Ectodermal cell (in vitro differentiated cells): ENCODE measurements around the gene LCTL.

Experiments used
- H3K27ac ChIP-seq: 2 replicates; pipeline ENCODE4 v1.7.0; 2013; ENCODE audit warnings: mild to moderate bottlenecking, low read depth, low read length; ENCODE audit not compliant: insufficient read depth, poor library complexity, severe bottlenecking
- H3K27me3 ChIP-seq: 2 replicates; pipeline ENCODE4 v1.7.0; 2013; ENCODE audit warnings: mild to moderate bottlenecking, low read length; ENCODE audit not compliant: insufficient read depth, control insufficient read depth, poor library complexity, severe bottlenecking
- H3K36me3 ChIP-seq: one replicate; pipeline ENCODE4 v1.7.0; 2013; ENCODE audit warnings: low read length; ENCODE audit not compliant: control insufficient read depth, insufficient read depth
- H3K4me1 ChIP-seq: one replicate; pipeline ENCODE4 v1.7.0; 2013; ENCODE audit warnings: low read length; ENCODE audit not compliant: control insufficient read depth, insufficient read depth
- H3K4me3 ChIP-seq: 2 replicates; pipeline ENCODE4 v1.7.0; 2013; ENCODE audit warnings: low read depth, low read length, control low read depth; ENCODE audit not compliant: insufficient read depth
- H3K9me3 ChIP-seq: 2 replicates; pipeline ENCODE4 v1.7.0; 2013; ENCODE audit warnings: mild to moderate bottlenecking, low read length, moderate library complexity; ENCODE audit not compliant: control insufficient read depth
- WGBS, 2 experiments: methylation state at CpG; one replicate each; pipeline ENCODE4 v1.1.7; 2013; ENCODE audit warnings: missing lambda C conversion rate in 2 of 2; 5-methylcytosine and 5-hydroxymethylcytosine counted together

The LCTL gene

GRCh38 chr15:66601521-66601920 lies 35.7 kb upstream of the LCTL start:
- no peak overlapping the region for H3K4me3 ChIP-seq
- WGBS, 2 experiments, result 72 to 73% methylated on average over 2 of the region's 2 CpGs
- no peaks in the 10 kb centered on the region for H3K27me3 ChIP-seq
- no peak overlapping the region for H3K27ac ChIP-seq
- H3K36me3 ChIP-seq, result no peaks in the 10 kb centered on the region
- no peaks in the 10 kb centered on the region for H3K9me3 ChIP-seq
- H3K4me1 ChIP-seq, result no peaks in the 10 kb centered on the region

DNA sequence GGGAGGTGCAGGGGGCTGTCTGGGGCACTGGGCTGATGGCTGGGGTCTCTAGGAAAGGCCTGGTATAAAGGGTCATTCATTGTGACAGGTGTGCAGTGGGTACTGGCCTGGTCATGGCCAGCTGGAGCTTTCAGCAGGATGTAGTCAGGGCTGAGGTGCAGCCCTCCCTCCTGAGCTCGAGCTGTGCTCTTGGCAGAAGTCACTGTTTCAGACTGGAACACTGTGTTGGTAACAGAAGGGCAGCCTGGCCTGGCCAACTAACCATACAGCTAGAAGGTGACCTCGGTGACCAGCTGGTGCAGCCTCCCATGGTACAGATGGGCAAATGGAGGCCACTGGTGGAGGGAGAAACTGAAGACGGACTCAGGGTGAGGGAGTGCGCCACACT lies 34.4 kb upstream of the LCTL start:
- H3K27ac ChIP-seq, result no peak overlapping the region
- 93 to 94% methylated on average over 4 of the region's 4 CpGs for WGBS, 2 experiments
- H3K9me3 ChIP-seq, result no peaks in the 10 kb centered on the region
- no peaks in the 10 kb centered on the region for H3K36me3 ChIP-seq
- H3K4me3 ChIP-seq, result no peak overlapping the region
- H3K27me3 ChIP-seq, result no peaks in the 10 kb centered on the region
- H3K4me1 ChIP-seq, result no peaks in the 10 kb centered on the region

GRCh38 chr15:66599536-66600239 lies 33.9 kb upstream of the LCTL start:
- WGBS, 2 experiments, result 81% methylated on average over 13 of the region's 13 CpGs

DNA sequence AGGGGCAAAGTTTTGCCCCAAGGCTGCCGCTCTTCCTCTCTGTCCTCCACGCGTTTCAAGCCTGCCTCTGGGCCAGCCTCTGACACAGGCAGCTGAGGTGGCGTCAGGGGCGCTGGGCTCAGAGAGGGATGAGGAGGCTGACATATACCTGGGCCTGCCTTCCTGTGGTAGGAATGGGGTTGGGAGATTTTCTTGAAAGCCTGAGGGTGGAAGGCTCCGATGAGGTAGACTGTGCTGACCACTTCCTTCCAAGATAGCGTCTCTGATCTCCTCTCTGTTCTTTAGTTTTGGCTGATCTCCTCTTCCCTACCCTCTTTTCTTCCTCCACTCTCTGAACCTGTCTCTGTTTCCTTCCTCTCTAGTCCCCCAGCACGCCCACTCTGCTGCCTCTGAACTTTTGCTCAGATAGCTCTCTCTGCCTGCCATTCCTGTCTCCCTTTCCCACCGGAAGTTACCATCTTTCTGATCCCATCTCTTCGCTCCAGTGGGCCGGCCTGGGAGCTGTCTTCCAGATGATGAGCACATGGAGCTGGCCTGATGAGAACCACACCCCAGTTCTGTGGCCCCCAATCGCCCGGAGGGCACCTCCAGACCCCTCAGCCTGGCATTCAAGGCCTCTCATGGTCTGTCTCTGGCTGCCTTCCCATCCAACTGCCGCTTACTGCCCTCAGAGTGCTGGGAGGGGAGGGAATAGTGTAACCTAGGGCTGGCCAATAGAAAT lies 32.5 kb upstream of the LCTL start:
- WGBS, 2 experiments, result 88 to 90% methylated on average over 13 of the region's 14 CpGs
- Histone ChIP-seq H3K4me1 (no peaks in the 10 kb centered on the region), H3K27me3 (no peaks in the 10 kb centered on the region), H3K4me3 (no peak overlapping the region), H3K27ac (no peak overlapping the region), H3K9me3 (no peaks in the 10 kb centered on the region), H3K36me3 (no peaks in the 10 kb centered on the region)

More at GRCh38 chr15:66599536-66600239, 33.9 kb upstream of the LCTL start:
- H3K36me3 ChIP-seq, result no peaks in the 10 kb centered on the region
- H3K9me3 ChIP-seq, result no peaks in the 10 kb centered on the region
- no peak overlapping the region for H3K27ac ChIP-seq
- no peak overlapping the region for H3K4me3 ChIP-seq
- no peaks in the 10 kb centered on the region for H3K27me3 ChIP-seq
- no peaks in the 10 kb centered on the region for H3K4me1 ChIP-seq

GRCh38 chr15:66595931-66596545 lies 30.2 kb upstream of the LCTL start:
- H3K4me3 ChIP-seq, result no peak overlapping the region
- no peaks in the 10 kb centered on the region for H3K27me3 ChIP-seq
- no peak overlapping the region for H3K27ac ChIP-seq
- WGBS, 2 experiments, result 92% methylated on average over 7 to 8 of the region's 8 CpGs
- peaks cover 5% of the 10 kb centered on the region for H3K4me1 ChIP-seq
- no peaks in the 10 kb centered on the region for H3K9me3 ChIP-seq
- no peaks in the 10 kb centered on the region for H3K36me3 ChIP-seq

DNA sequence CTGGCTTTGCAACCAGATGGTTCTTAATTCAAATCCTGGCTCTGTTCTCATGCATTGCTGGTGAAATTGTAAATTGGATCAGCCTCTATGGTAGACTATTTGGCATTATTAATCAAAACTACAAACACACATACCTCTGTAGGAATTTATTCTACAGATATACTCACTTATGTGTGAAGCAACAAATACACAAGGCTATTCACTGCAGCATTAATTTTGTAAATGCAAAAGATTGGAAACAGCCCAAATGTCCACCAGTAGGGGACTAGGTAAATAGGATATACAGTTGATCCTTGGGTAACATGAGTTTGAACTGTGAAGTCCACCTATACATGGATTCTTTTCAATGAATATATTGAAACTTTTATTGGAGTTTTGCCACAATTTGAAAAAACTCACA lies 29.5 kb upstream of the LCTL start:
- H3K9me3 ChIP-seq, result no peaks in the 10 kb centered on the region
- no peaks in the 10 kb centered on the region for H3K36me3 ChIP-seq
- no peaks in the 10 kb centered on the region for H3K27me3 ChIP-seq
- H3K27ac ChIP-seq, result no peak overlapping the region
- peaks cover 5% of the 10 kb centered on the region for H3K4me1 ChIP-seq
- no peak overlapping the region for H3K4me3 ChIP-seq

DNA sequence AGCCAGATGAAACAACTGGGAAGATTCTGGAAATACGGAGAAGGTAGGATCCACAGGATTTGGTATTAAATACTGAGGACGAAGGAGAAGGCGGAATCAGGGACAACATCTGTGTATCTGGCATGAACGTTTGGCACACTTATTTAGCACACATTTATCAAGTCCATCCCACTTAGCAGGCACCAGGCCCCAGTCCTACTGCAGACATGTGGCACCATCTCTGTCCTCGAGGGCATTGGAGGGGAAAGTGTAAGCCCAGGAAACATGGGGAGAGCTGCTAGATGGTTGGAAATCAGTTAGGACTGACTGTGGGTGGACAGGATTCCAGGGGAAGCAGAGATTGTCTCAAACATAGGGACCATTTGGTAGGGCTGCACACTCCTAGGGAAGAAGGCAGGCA lies 29.0 kb upstream of the LCTL start:
- Histone ChIP-seq H3K4me1 (peaks cover 5% of the 10 kb centered on the region), H3K27ac (no peak overlapping the region), H3K27me3 (no peaks in the 10 kb centered on the region), H3K9me3 (no peaks in the 10 kb centered on the region), H3K36me3 (no peaks in the 10 kb centered on the region), H3K4me3 (no peak overlapping the region)
- WGBS, 2 experiments, result 92% methylated on average over 5 of the region's 5 CpGs

GRCh38 chr15:66594344-66594743 lies 28.5 kb upstream of the LCTL start:
- Histone ChIP-seq H3K4me1 (peaks cover 5% of the 10 kb centered on the region), H3K4me3 (no peak overlapping the region), H3K36me3 (no peaks in the 10 kb centered on the region), H3K27me3 (no peaks in the 10 kb centered on the region), H3K9me3 (no peaks in the 10 kb centered on the region), H3K27ac (no peak overlapping the region)
- 76 to 81% methylated on average over 10 of the region's 10 CpGs for WGBS, 2 experiments

GRCh38 chr15:66593219-66593780 lies 27.5 kb upstream of the LCTL start:
- Histone ChIP-seq H3K27ac (no peak overlapping the region), H3K9me3 (no peaks in the 10 kb centered on the region), H3K4me1 (peaks cover 5% of the 10 kb centered on the region), H3K4me3 (no peak overlapping the region), H3K27me3 (no peaks in the 10 kb centered on the region), H3K36me3 (no peaks in the 10 kb centered on the region)
- WGBS, 2 experiments, result 90% methylated on average over 3 of the region's 3 CpGs

GRCh38 chr15:66592505-66593218 lies 26.9 kb upstream of the LCTL start:
- WGBS, 2 experiments, result 88 to 94% methylated on average over 12 of the region's 12 CpGs
- peaks cover 5% of the 10 kb centered on the region for H3K4me1 ChIP-seq
- no peaks in the 10 kb centered on the region for H3K9me3 ChIP-seq
- no peak overlapping the region for H3K27ac ChIP-seq
- no peak overlapping the region for H3K4me3 ChIP-seq
- no peaks in the 10 kb centered on the region for H3K36me3 ChIP-seq
- H3K27me3 ChIP-seq, result no peaks in the 10 kb centered on the region
